Neural cell (in vitro differentiated cells): ENCODE measurements around the gene KCNIP4. TPM values are rescaled to one million over a fixed set of nuclear protein-coding genes. Genes with fewer than 3 reads are reported as not detected.

ENCODE experiments used
- H2AFZ ChIP-seq: fragments of 200-600, 300-800 bp; sonication (generic), shearing (Covaris generic); 2 replicates; pipeline ENCODE4 v1.6.0; 2014; ENCODE audit warnings: low read depth, mild to moderate bottlenecking, antibody characterized with exemption, low read length, moderate library complexity
- H3F3A ChIP-seq: fragments of 200-600 bp; shearing (Covaris generic); 2 replicates; pipeline ENCODE4 v1.6.1; 2016; ENCODE audit warnings: mild to moderate bottlenecking, moderate library complexity, mixed read lengths, antibody characterized with exemption, low read length; ENCODE audit not compliant: insufficient read depth, poor library complexity, severe bottlenecking
- H3K27ac ChIP-seq: fragments of 200-600, 300-800 bp; sonication (generic), shearing (Covaris generic); 2 replicates; pipeline ENCODE4 v1.5.1; 2014; ENCODE audit warnings: mild to moderate bottlenecking, low read length, moderate library complexity
- H3K27me3 ChIP-seq: fragments of 300-800, 200-600 bp; sonication (generic), shearing (Covaris generic); 2 replicates; pipeline ENCODE4 v1.6.0; 2014; ENCODE audit warnings: mild to moderate bottlenecking, low read depth, low read length, moderate library complexity; ENCODE audit not compliant: insufficient read depth
- H3K36me3 ChIP-seq: fragments of 300-800, 200-600 bp; sonication (generic), shearing (Covaris generic); 2 replicates; pipeline ENCODE4 v1.5.1; 2014; ENCODE audit warnings: mild to moderate bottlenecking, antibody characterized with exemption, low read length, moderate library complexity; ENCODE audit not compliant: insufficient read depth
- H3K4me2 ChIP-seq: fragments of 300-800, 200-600 bp; sonication (generic), shearing (Covaris generic); 2 replicates; pipeline ENCODE4 v1.6.0; 2014; ENCODE audit warnings: mild to moderate bottlenecking, low read length
- H3K4me3 ChIP-seq: fragments of 300-800, 200-600 bp; sonication (generic), shearing (Covaris generic); 2 replicates; pipeline ENCODE4 v1.5.1; 2014; ENCODE audit warnings: mild to moderate bottlenecking, low read length, moderate library complexity
- H3K79me2 ChIP-seq: fragments of 200-600 bp; shearing (Covaris generic); replicated peaks from 2 replicates; pipeline ENCODE4 v1.6.0; 2014; ENCODE audit warnings: mild to moderate bottlenecking, low read length, moderate library complexity; ENCODE audit not compliant: insufficient read depth
- H3K9ac ChIP-seq: fragments of 300-800, 200-600 bp; sonication (generic), shearing (Covaris generic); 2 replicates; pipeline ENCODE4 v1.6.1; 2016; ENCODE audit warnings: mild to moderate bottlenecking, low read length, mixed read lengths
- H3K9me2 ChIP-seq: fragments of 200-600 bp; shearing (Covaris generic); 2 replicates; pipeline ENCODE4 v1.6.1; 2016; ENCODE audit warnings: mild to moderate bottlenecking, low read length, mixed read lengths; ENCODE audit not compliant: insufficient read depth
- H3K9me3 ChIP-seq: fragments of 200-600, 300-800 bp; sonication (generic), shearing (Covaris generic); 2 replicates; pipeline ENCODE4 v1.6.1; 2016; ENCODE audit warnings: mild to moderate bottlenecking, mixed run types, low read length, moderate library complexity, mixed read lengths
- H4K20me1 ChIP-seq: fragments of 200-600 bp; shearing (Covaris generic); 2 replicates; pipeline ENCODE4 v1.6.1; 2016; ENCODE audit warnings: mild to moderate bottlenecking, mixed run types; ENCODE audit not compliant: insufficient read depth
- EP300 ChIP-seq: fragments of 450-650 bp; conservative IDR thresholded peaks from 2 replicates; pipeline ENCODE4 v1.6.1; 2014; ENCODE audit warnings: antibody characterized with exemption, mild to moderate bottlenecking, moderate library complexity; ENCODE audit not compliant: poor library complexity, severe bottlenecking
- EZH2 ChIP-seq: fragments of 200-600, 300-800 bp; shearing (Covaris generic), sonication (generic); IDR thresholded peaks from 2 replicates; pipeline ENCODE4 v1.6.1; 2014; ENCODE audit warnings: antibody characterized with exemption, low read length, borderline replicate concordance, mild to moderate bottlenecking; ENCODE audit not compliant: insufficient read depth, poor library complexity, severe bottlenecking
- MXI1 ChIP-seq: fragments of 450-650 bp; conservative IDR thresholded peaks from 2 replicates; pipeline ENCODE4 v1.6.1; 2014; ENCODE audit warnings: antibody characterized with exemption, mild to moderate bottlenecking; ENCODE audit not compliant: poor library complexity, severe bottlenecking
- POLR2AphosphoS5 ChIP-seq: IDR thresholded peaks from 2 replicates; pipeline ENCODE4 v1.6.1; 2012
- RAD21 ChIP-seq: fragments of 450-650 bp; conservative IDR thresholded peaks from 2 replicates; pipeline ENCODE4 v1.6.1; 2014; ENCODE audit warnings: antibody characterized with exemption, mild to moderate bottlenecking, moderate library complexity
- SMC3 ChIP-seq: fragments of 450-650 bp; conservative IDR thresholded peaks from 2 replicates; pipeline ENCODE4 v1.6.1; 2014; ENCODE audit warnings: antibody characterized with exemption, mild to moderate bottlenecking, moderate library complexity; ENCODE audit not compliant: poor library complexity
- TAF1 ChIP-seq: IDR thresholded peaks from 2 replicates; pipeline ENCODE4 v1.6.1; 2012; ENCODE audit warnings: low read depth
- polyA plus RNA-seq: library from polyadenylated mRNA; depleted of rRNA; stranded (reverse); fragments of >200 nt; gene quantifications from 2 replicates; pipeline ENCODE4 v1.2.3, GENCODE V29; 2014
- TF ChIP-seq, protein P1 (sequence below): IDR thresholded peaks from 2 replicates; pipeline ENCODE4 v1.6.1; 2012; ENCODE audit warnings: borderline replicate concordance
- TF ChIP-seq, protein P2 (sequence below): fragments of 450-650 bp; IDR thresholded peaks from 2 replicates; pipeline ENCODE4 v1.5.1; 2014; ENCODE audit warnings: antibody characterized with exemption, mild to moderate bottlenecking, moderate library complexity; ENCODE audit not compliant: poor library complexity, severe bottlenecking

The KCNIP4 gene
- polyA plus RNA-seq, 1 donor from 2014 or later: 22.8 TPM

- H3K36me3 ChIP-seq: no peaks in the 10 kb centered on the region
- H3K79me2 ChIP-seq: no peaks in the 10 kb centered on the region
- H3K27ac ChIP-seq: no peak overlapping the region
- H3K4me2 ChIP-seq: no peak overlapping the region
- H2AFZ ChIP-seq: no peak overlapping the region
- H3K27me3 ChIP-seq: no peaks in the 10 kb centered on the region
- H3K9ac ChIP-seq: no peak overlapping the region
- H3K9me3 ChIP-seq: no peaks in the 10 kb centered on the region
- TF ChIP-seq MXI1 (no peak), TAF1 (no peak), EP300 (no peak), EZH2 (no peak), RAD21 (no peak), POLR2AphosphoS5 (no peak), SMC3 (no peak)
- TF ChIP-seq, protein P1, sequence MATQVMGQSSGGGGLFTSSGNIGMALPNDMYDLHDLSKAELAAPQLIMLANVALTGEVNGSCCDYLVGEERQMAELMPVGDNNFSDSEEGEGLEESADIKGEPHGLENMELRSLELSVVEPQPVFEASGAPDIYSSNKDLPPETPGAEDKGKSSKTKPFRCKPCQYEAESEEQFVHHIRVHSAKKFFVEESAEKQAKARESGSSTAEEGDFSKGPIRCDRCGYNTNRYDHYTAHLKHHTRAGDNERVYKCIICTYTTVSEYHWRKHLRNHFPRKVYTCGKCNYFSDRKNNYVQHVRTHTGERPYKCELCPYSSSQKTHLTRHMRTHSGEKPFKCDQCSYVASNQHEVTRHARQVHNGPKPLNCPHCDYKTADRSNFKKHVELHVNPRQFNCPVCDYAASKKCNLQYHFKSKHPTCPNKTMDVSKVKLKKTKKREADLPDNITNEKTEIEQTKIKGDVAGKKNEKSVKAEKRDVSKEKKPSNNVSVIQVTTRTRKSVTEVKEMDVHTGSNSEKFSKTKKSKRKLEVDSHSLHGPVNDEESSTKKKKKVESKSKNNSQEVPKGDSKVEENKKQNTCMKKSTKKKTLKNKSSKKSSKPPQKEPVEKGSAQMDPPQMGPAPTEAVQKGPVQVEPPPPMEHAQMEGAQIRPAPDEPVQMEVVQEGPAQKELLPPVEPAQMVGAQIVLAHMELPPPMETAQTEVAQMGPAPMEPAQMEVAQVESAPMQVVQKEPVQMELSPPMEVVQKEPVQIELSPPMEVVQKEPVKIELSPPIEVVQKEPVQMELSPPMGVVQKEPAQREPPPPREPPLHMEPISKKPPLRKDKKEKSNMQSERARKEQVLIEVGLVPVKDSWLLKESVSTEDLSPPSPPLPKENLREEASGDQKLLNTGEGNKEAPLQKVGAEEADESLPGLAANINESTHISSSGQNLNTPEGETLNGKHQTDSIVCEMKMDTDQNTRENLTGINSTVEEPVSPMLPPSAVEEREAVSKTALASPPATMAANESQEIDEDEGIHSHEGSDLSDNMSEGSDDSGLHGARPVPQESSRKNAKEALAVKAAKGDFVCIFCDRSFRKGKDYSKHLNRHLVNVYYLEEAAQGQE: no peak
- TF ChIP-seq, protein P2, sequence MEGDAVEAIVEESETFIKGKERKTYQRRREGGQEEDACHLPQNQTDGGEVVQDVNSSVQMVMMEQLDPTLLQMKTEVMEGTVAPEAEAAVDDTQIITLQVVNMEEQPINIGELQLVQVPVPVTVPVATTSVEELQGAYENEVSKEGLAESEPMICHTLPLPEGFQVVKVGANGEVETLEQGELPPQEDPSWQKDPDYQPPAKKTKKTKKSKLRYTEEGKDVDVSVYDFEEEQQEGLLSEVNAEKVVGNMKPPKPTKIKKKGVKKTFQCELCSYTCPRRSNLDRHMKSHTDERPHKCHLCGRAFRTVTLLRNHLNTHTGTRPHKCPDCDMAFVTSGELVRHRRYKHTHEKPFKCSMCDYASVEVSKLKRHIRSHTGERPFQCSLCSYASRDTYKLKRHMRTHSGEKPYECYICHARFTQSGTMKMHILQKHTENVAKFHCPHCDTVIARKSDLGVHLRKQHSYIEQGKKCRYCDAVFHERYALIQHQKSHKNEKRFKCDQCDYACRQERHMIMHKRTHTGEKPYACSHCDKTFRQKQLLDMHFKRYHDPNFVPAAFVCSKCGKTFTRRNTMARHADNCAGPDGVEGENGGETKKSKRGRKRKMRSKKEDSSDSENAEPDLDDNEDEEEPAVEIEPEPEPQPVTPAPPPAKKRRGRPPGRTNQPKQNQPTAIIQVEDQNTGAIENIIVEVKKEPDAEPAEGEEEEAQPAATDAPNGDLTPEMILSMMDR: no peak
- no peaks in the 10 kb centered on the region for H4K20me1 ChIP-seq
- H3K9me2 ChIP-seq: no peaks in the 10 kb centered on the region
- no peaks in the 10 kb centered on the region for H3F3A ChIP-seq
- no peak overlapping the region for H3K4me3 ChIP-seq
Measured at GRCh38 chr4:21203416-21203815, 745.2 kb downstream of the KCNIP4 start.

DNA sequence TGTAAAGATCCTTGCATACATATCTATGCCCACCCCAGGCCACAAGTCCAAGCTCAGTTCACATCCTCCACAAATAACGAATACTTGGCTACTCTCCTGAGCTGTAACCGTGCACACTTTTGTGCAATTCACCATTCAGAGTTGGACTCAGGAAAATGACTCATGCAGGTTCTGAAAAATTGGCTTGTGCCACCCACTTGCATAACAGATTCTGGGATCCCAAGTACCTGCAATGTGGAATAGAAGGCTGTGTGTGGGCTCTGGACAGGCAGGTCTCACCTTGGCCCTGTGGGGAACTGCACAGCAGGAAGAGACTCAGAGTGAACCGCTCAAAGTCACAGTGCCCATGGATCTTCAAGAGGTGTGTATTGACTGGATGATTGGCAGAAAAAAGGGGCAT lies 745.6 kb downstream of the KCNIP4 start:
- no peaks in the 10 kb centered on the region for H3K9me2 ChIP-seq
- no peaks in the 10 kb centered on the region for H3K9me3 ChIP-seq
- no peak overlapping the region for H3K4me3 ChIP-seq
- no peak overlapping the region for H3K9ac ChIP-seq
- H3K27ac ChIP-seq: no peak overlapping the region
- H3K27me3 ChIP-seq: no peaks in the 10 kb centered on the region
- H2AFZ ChIP-seq: no peak overlapping the region
- H4K20me1 ChIP-seq: no peaks in the 10 kb centered on the region
- no peaks in the 10 kb centered on the region for H3K36me3 ChIP-seq
- TF ChIP-seq, protein P1: no peak
- TF ChIP-seq MXI1 (no peak), EZH2 (no peak), POLR2AphosphoS5 (no peak), SMC3 (no peak), TAF1 (no peak), RAD21 (no peak), EP300 (no peak)
- TF ChIP-seq, protein P2: no peak
- H3K4me2 ChIP-seq: no peak overlapping the region
- no peaks in the 10 kb centered on the region for H3F3A ChIP-seq
- H3K79me2 ChIP-seq: no peaks in the 10 kb centered on the region
